Measurements from ENCODE around the gene RNH1.

GRCh38 chr11:461626-462025 is 45.4 kb downstream of the RNH1 start:
- TF ChIP-seq CTCF (IDR thresholded peaks at IDR 0.05; ENCODE audit: poor library complexity) (no peak), EZH2 (IDR thresholded peaks at IDR 0.05; ENCODE audit: borderline replicate concordance) (no peak), EZH2phosphoT487 (IDR thresholded peaks at IDR 0.05; ENCODE audit: low read depth, severe bottlenecking, unreplicated experiment) (no peak)
